ENCODE data around the gene CNNM1. TPM values are rescaled to one million over a fixed set of nuclear protein-coding genes. Genes with fewer than 3 reads are reported as not detected.
A peak's percentile ranks its signal among the peaks of the same experiment; 100 is the strongest.

CNNM1 gene
- total RNA-seq, 6 donors from 2014 or later: 0.40 to 1.1 (median 0.69) TPM; not detected in 1

- H3K27ac ChIP-seq: peak overlapping the region in 2 of 4 donors; percentile 13 to 28
Measured at GRCh38 chr10:99292159-99292558, 37.0 kb upstream of the CNNM1 start.

GRCh38 chr10:99296605-99297004 lies 32.6 kb upstream of the CNNM1 start:
- H3K27ac ChIP-seq: no peak overlapping the region
- no peak overlapping the region for H3K4me3 ChIP-seq
- no peaks in the 10 kb centered on the region for H3K9me3 ChIP-seq
- 61 to 71% methylated on average over 5 of the region's 5 CpGs for WGBS, 2 donors
- H3K36me3 ChIP-seq: no peaks in the 10 kb centered on the region
- DNase-seq (no peak), ATAC-seq (ENCODE audit: low FRiP score in 2 of 2) (no peak)
- no peaks in the 10 kb centered on the region for H3K27me3 ChIP-seq
- TF ChIP-seq POLR2A (IDR thresholded peaks at IDR 0.05) (no peak), POLR2AphosphoS5 (IDR thresholded peaks at IDR 0.05) (no peak), CTCF (IDR thresholded peaks at IDR 0.05) (no peak), EP300 (IDR thresholded peaks at IDR 0.05) (no peak)
- peaks cover 0 to 5% (median 2%) of the 10 kb centered on the region in 4 donors for H3K4me1 ChIP-seq

More at GRCh38 chr10:99292159-99292558, 37.0 kb upstream of the CNNM1 start:
- TF ChIP-seq EP300 (IDR thresholded peaks at IDR 0.05) (peak in 1 of 4 donors; percentile 39), POLR2A (IDR thresholded peaks at IDR 0.05) (no peak), POLR2AphosphoS5 (IDR thresholded peaks at IDR 0.05) (no peak), CTCF (IDR thresholded peaks at IDR 0.05) (no peak)
- Histone ChIP-seq H3K4me1 (peaks cover 0 to 9% (median 3%) of the 10 kb centered on the region in 4 donors), H3K36me3 (no peaks in the 10 kb centered on the region), H3K9me3 (no peaks in the 10 kb centered on the region), H3K27me3 (no peaks in the 10 kb centered on the region), H3K4me3 (no peak overlapping the region)
- WGBS, 2 donors: 50 to 52% methylated on average over 1 of the region's 1 CpG
- ATAC-seq (ENCODE audit: low FRiP score in 2 of 2) (peak; percentile 64 to 90), DNase-seq (peak in 1 of 2 donors; percentile 38)

- H3K4me3 ChIP-seq: no peak overlapping the region
- H3K4me1 ChIP-seq: peaks cover 0 to under 1% (median under 1%) of the 10 kb centered on the region in 4 donors
- WGBS, 2 donors: 93% methylated on average over 6 to 7 of the region's 7 CpGs
- H3K36me3 ChIP-seq: no peaks in the 10 kb centered on the region
- ATAC-seq (ENCODE audit: low FRiP score in 2 of 2) (peak in 1 of 2 donors; percentile 29), DNase-seq (peak in 1 of 2 donors; percentile 41)
- H3K9me3 ChIP-seq: no peaks in the 10 kb centered on the region
- no peaks in the 10 kb centered on the region for H3K27me3 ChIP-seq
- no peak for TF ChIP-seq EP300 (IDR thresholded peaks at IDR 0.05)
- TF ChIP-seq CTCF (IDR thresholded peaks at IDR 0.05): no peak
- TF ChIP-seq POLR2AphosphoS5 (IDR thresholded peaks at IDR 0.05): no peak
- TF ChIP-seq POLR2A (IDR thresholded peaks at IDR 0.05): no peak
- H3K27ac ChIP-seq: no peak overlapping the region
Measured at GRCh38 chr10:99297033-99297432, 32.1 kb upstream of the CNNM1 start.

- Histone ChIP-seq H3K27me3 (no peaks in the 10 kb centered on the region), H3K4me3 (no peak overlapping the region), H3K36me3 (no peaks in the 10 kb centered on the region), H3K4me1 (peaks cover 0 to 15% (median 7%) of the 10 kb centered on the region in 4 donors), H3K9me3 (peaks cover 0 to 5% (median 0%) of the 10 kb centered on the region in 4 donors), H3K27ac (no peak overlapping the region)
- TF ChIP-seq POLR2A (IDR thresholded peaks at IDR 0.05) (no peak), POLR2AphosphoS5 (IDR thresholded peaks at IDR 0.05) (no peak), EP300 (IDR thresholded peaks at IDR 0.05) (no peak), CTCF (IDR thresholded peaks at IDR 0.05) (no peak)
- 26 to 28% methylated on average over 5 of the region's 5 CpGs for WGBS, 2 donors
- peak; percentile 12 to 76 for ATAC-seq (ENCODE audit: low FRiP score in 2 of 2)
- DNase-seq: peak in 1 of 2 donors; percentile 58
Measured at GRCh38 chr10:99303899-99304861, 25.0 kb upstream of the CNNM1 start.
